ENCODE results near the gene TPT1.
"Not testable (repeated sequence)": the region's sequence is repeated elsewhere in the genome, so short reads cannot be mapped to it uniquely, and the experiment has no call there.

TPT1 gene

DNA sequence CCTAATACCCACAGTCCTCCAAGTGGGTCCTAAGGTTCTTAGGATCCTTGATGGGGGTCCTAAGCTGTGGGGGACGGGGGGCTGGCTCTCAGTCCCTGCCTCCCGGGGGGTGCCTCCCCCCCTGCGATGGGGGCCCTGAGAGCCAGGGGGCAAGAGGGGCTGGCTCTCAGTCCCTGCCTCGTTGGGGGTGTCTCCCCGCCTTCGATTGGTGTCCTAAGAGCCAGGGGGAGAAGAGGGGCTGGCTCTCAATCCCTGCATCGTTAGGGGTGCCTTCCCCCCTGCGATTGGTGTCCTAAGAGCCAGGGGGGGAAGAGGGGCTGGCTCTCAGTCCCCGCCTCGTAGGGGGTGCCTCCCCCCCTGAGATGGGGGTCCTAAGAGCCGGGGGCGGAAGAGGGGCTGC lies 40.2 kb upstream of the TPT1 start:
- H3K4me3 ChIP-seq (ENCODE audit: low read depth, low read length) = no peak overlapping the region
- no peak for DNase-seq (ENCODE audit: low read depth)
- in situ Hi-C loops (cut with HindIII; ENCODE audit: low sequenced_read_pairs) = no loop called here
- no peak for TF ChIP-seq CTCF (IDR thresholded peaks at IDR 0.05; ENCODE audit: low read depth, low read length, missing control alignments)

DNA sequence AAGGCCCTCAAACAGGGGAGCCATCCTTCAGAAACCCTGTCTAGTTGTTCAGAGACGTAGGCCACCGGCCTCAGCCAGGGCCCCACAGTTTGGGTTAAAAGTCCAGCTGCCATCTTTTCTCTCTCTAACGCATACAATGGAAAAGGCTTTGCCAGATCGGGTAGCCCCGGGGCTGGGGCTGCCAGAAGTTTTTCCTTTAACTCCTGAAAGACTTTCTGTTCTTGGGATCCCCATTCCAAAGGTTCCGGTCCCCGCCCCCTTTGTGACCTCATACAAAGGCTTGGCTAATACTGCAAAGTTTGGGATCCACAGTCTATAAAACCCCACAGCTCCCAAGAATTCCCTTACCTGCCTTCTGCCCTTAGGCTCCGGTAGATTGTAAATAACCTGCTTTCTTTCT lies 39.7 kb upstream of the TPT1 start:
- DNase-seq (ENCODE audit: low read depth); H3K4me3 ChIP-seq (ENCODE audit: low read depth, low read length); in situ Hi-C loops (cut with HindIII; ENCODE audit: low sequenced_read_pairs): not testable (repeated sequence)

DNA sequence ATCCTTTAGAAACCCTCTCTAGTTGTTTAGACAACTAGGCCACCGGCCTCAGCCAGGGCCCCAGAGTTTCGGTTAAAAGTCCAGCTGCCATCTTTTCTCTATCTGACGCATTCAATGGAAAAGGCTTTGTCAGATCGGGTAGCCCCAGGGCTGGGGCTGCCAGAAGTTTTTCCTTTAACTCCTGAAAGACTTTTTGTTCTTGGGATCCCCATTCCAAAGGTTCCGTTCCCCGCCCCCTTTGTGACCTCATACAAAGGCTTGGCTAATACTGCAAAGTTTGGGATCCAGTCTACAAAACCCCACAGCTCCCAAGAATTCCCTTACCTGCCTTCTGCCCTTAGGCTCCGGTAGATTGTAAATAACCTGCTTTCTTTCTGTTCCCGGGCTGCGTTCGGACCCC lies 38.5 kb upstream of the TPT1 start:
- DNase-seq (ENCODE audit: low read depth); H3K4me3 ChIP-seq (ENCODE audit: low read depth, low read length); in situ Hi-C loops (cut with HindIII; ENCODE audit: low sequenced_read_pairs): not testable (repeated sequence)

GRCh38 chr13:45378786-45379185 lies 37.8 kb upstream of the TPT1 start:
- DNase-seq (ENCODE audit: low read depth); in situ Hi-C loops (cut with HindIII; ENCODE audit: low sequenced_read_pairs); H3K4me3 ChIP-seq (ENCODE audit: low read depth, low read length): not testable (repeated sequence)

DNA sequence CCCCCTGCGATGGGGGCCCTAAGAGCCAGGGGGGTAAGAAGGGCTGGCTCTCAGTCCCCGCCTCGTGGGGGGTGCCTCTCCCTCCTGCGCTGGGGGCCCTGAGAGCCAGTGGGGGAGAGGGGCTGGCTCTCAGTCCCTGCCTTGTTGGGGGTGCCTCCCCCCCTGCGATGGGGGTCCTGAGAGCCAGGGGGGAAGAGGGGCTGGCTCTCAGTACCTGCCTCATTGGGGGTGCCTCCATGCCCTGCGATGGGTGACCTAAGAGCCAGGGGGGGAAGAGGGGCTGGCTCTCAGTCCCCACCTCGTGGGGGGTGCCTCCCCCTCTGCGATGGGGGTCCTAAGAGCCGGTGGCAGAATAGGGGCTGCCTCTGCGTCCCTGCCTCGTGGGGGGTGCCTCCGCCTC lies 36.3 kb upstream of the TPT1 start:
- DNase-seq (ENCODE audit: low read depth); in situ Hi-C loops (cut with HindIII; ENCODE audit: low sequenced_read_pairs); H3K4me3 ChIP-seq (ENCODE audit: low read depth, low read length): not testable (repeated sequence)

DNA sequence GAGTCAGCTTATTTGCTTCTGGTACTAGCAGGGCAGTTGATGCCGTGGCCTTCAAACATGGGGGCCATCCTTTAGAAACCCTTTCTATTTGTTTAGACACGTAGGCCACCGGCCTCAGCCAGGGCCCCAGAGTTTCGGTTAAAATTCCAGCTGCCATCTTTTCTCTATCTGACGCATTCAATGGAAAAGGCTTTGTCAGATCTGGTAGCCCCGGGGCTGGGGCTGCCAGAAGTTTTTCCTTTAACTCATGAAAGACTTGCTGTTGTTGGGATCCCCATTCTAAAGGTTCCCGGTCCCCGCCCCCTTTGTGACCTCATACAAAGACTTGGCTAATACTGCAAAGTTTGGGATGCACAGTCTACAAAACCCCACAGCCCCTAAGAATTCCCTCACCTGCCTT lies 35.7 kb upstream of the TPT1 start:
- DNase-seq (ENCODE audit: low read depth); in situ Hi-C loops (cut with HindIII; ENCODE audit: low sequenced_read_pairs); H3K4me3 ChIP-seq (ENCODE audit: low read depth, low read length): not testable (repeated sequence)

GRCh38 chr13:45374917-45375316 lies 33.9 kb upstream of the TPT1 start:
- in situ Hi-C loops (cut with HindIII; ENCODE audit: low sequenced_read_pairs) = no loop called here
- no peak overlapping the region for H3K4me3 ChIP-seq (ENCODE audit: low read depth, low read length)
- DNase-seq (ENCODE audit: low read depth) = no peak
- TF ChIP-seq CTCF (IDR thresholded peaks at IDR 0.05; ENCODE audit: low read depth, low read length, missing control alignments) = no peak

DNA sequence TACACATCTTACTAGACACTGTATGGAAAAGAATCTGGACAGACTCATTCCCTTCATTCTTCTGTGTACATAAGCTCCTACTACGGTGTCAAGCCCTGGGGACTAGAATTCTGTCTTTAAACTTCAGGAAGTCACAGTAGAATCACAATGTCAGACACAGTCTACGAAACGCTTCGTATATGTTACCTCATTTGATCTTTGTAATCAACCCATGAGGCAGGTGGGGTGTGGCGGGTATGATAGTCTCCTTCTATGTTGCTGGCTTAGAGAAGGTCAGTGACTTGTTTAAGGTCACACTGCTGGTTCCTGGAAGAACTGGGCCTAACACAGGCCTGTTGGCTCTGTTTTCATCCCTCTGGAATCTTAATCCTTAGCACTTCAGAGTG lies 32.2 kb upstream of the TPT1 start:
- TF ChIP-seq CTCF (IDR thresholded peaks at IDR 0.05; ENCODE audit: low read depth, low read length, missing control alignments) = no peak
- H3K4me3 ChIP-seq (ENCODE audit: low read depth, low read length) = no peak overlapping the region
- in situ Hi-C loops (cut with HindIII; ENCODE audit: low sequenced_read_pairs) = no loop called here
- no peak for DNase-seq (ENCODE audit: low read depth)

DNA sequence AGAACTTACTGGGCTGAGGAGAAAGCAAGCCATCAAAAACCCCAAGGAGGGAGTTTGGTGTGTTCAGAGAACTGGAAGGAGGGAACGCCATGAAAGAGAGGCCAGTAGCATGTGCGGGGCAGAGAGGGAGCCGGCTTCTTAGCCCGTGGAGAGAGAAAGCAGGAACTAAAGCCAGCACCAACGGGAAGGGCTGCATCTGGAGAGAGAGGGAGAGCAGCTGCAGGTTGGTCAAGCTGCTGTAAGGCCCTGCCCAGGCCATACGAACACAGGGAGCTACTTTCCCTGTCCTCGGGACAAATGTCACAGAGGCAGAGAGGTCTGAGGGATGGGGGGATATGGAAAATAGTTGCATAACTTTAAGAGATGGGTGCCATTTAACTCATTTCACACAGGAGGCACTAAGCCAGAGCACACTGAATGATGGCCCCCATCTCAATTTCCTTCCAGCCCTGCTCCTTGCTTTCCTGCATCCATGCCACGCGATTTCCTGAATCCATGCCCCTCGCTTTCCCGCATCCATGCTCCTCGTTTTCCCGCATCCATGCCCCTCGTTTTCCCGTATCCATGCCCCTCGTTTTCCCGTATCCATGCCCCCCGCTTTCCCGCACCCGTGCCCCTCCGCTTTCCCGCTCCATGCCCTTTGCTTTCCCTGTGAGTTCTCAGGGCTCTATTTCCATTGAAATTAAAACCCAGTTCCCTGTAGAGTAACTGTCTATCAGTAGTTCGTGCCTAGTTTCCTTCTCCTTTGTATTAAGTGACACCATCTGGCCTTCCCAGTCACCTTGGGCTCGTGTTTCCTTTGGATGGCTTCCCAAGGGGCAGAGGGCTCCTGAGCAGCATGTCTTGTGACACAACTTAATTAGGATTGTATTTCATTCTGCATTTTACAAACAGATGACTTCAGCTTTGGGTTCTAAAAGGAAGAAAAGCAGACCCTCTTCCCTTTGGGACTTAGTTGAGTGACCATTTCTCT lies 31.5 kb upstream of the TPT1 start:
- in situ Hi-C loops (cut with HindIII; ENCODE audit: low sequenced_read_pairs) = no loop called here
- no peak for DNase-seq (ENCODE audit: low read depth)
- TF ChIP-seq CTCF (IDR thresholded peaks at IDR 0.05; ENCODE audit: low read depth, low read length, missing control alignments) = no peak
- H3K4me3 ChIP-seq (ENCODE audit: low read depth, low read length) = no peak overlapping the region
